Activated T-helper 2 cell treated with anti-CD3 and anti-CD28 coated beads, Interferon-gamma antibody, Interleukin-2, Interleukin-4, amounts not matched to agents 10 μg/mL and 5 μg/mL and 100 μg/mL, durations not matched to agents 14 hours and 24 hours and 36 hours (primary cell): Measurements from ENCODE around the gene TBK1. TPM values are rescaled to one million over a fixed set of nuclear protein-coding genes. Genes with fewer than 3 reads are reported as not detected.
"Not testable (repeated sequence)": the region's sequence is repeated elsewhere in the genome, so short reads cannot be mapped to it uniquely, and the experiment has no call there.

Experiments used
- DNase-seq: peaks from one replicate; pipeline ENCODE4 v3.0.0; 2021; ENCODE audit warnings: low spot score
- H3K27ac Mint-ChIP-seq: one replicate; pipeline ENCODE4 v1.8.0; 2021; ENCODE audit warnings: mixed read lengths
- H3K27me3 Mint-ChIP-seq: one replicate; pipeline ENCODE4 v1.8.0; 2021; ENCODE audit warnings: low read depth, mixed read lengths
- H3K36me3 Mint-ChIP-seq: one replicate; pipeline ENCODE4 v1.8.0; 2021; ENCODE audit warnings: low read depth, mixed read lengths
- H3K4me1 Mint-ChIP-seq: one replicate; pipeline ENCODE4 v1.8.0; 2021; ENCODE audit warnings: low read depth, mixed read lengths
- H3K4me3 Mint-ChIP-seq: one replicate; pipeline ENCODE4 v1.8.0; 2021; ENCODE audit warnings: low read depth, mild to moderate bottlenecking, moderate library complexity, mixed read lengths
- H3K9me3 Mint-ChIP-seq: one replicate; pipeline ENCODE4 v1.8.0; 2021; ENCODE audit warnings: mixed read lengths
- intact Hi-C: fragments of 100-400 bp; cut with micrococcal nuclease; formaldehyde crosslinking; loops from one replicate; pipeline ENCODE4 v1.15.1; 2023
- total RNA-seq: library from RNA; stranded (reverse); gene quantifications from 2 replicates; pipeline ENCODE4 v1.2.3, GENCODE V29; 2022

The TBK1 gene
- total RNA-seq, 1 donor from 2014 or later: 35.3 TPM

- Mint-ChIP-seq H3K4me1 (peaks cover 14% of the 10 kb centered on the region), H3K27me3 (no peaks in the 10 kb centered on the region), H3K4me3 (no peak overlapping the region), H3K36me3 (no peaks in the 10 kb centered on the region), H3K9me3 (no peaks in the 10 kb centered on the region), H3K27ac (no peak overlapping the region)
- intact Hi-C loops: no loop called here
- DNase-seq: no peak
These were observed 69.9 kb downstream of the TBK1 start for GRCh38 chr12:64521833-64522232.

- peak overlapping the region; percentile 36 for H3K27ac Mint-ChIP-seq
- H3K4me3 Mint-ChIP-seq: no peak overlapping the region
- H3K27me3 Mint-ChIP-seq: no peaks in the 10 kb centered on the region
- H3K9me3 Mint-ChIP-seq: no peaks in the 10 kb centered on the region
- H3K36me3 Mint-ChIP-seq: no peaks in the 10 kb centered on the region
- DNase-seq: no peak
- peaks cover 14% of the 10 kb centered on the region for H3K4me1 Mint-ChIP-seq
- intact Hi-C loops: no loop called here
These were observed 70.4 kb downstream of the TBK1 start for GRCh38 chr12:64522316-64522715.

- H3K36me3 Mint-ChIP-seq: no peaks in the 10 kb centered on the region
- no peak overlapping the region for H3K4me3 Mint-ChIP-seq
- intact Hi-C loops: no loop called here
- no peak overlapping the region for H3K27ac Mint-ChIP-seq
- DNase-seq: no peak
- no peaks in the 10 kb centered on the region for H3K27me3 Mint-ChIP-seq
- peaks cover 14% of the 10 kb centered on the region for H3K4me1 Mint-ChIP-seq
- no peaks in the 10 kb centered on the region for H3K9me3 Mint-ChIP-seq
These were observed 70.9 kb downstream of the TBK1 start for GRCh38 chr12:64522807-64523206.

- H3K36me3 Mint-ChIP-seq, H3K27ac Mint-ChIP-seq, DNase-seq, intact Hi-C loops, H3K9me3 Mint-ChIP-seq, H3K27me3 Mint-ChIP-seq, H3K4me3 Mint-ChIP-seq: not testable (repeated sequence)
- peaks cover 14% of the 10 kb centered on the region for H3K4me1 Mint-ChIP-seq
These were observed 71.9 kb downstream of the TBK1 start for GRCh38 chr12:64523565-64524444.

GRCh38 chr12:64525461-64526160 is 73.7 kb downstream of the TBK1 start:
- Mint-ChIP-seq H3K4me1 (peaks cover 14% of the 10 kb centered on the region), H3K27me3 (peaks cover 5% of the 10 kb centered on the region), H3K4me3 (no peak overlapping the region), H3K9me3 (no peaks in the 10 kb centered on the region), H3K27ac (no peak overlapping the region), H3K36me3 (no peaks in the 10 kb centered on the region)
- intact Hi-C loops: no loop called here
- no peak for DNase-seq

GRCh38 chr12:64526859-64527258 is 74.9 kb downstream of the TBK1 start:
- Mint-ChIP-seq H3K27me3 (peaks cover 5% of the 10 kb centered on the region), H3K27ac (no peak overlapping the region), H3K4me3 (no peak overlapping the region), H3K36me3 (no peaks in the 10 kb centered on the region), H3K9me3 (no peaks in the 10 kb centered on the region), H3K4me1 (peaks cover 8% of the 10 kb centered on the region)
- no peak for DNase-seq
- intact Hi-C loops: no loop called here

GRCh38 chr12:64528616-64529015 is 76.7 kb downstream of the TBK1 start:
- Mint-ChIP-seq H3K4me3 (no peak overlapping the region), H3K4me1 (no peaks in the 10 kb centered on the region), H3K27ac (no peak overlapping the region), H3K27me3 (peaks cover 6% of the 10 kb centered on the region), H3K9me3 (no peaks in the 10 kb centered on the region), H3K36me3 (no peaks in the 10 kb centered on the region)
- no peak for DNase-seq
- intact Hi-C loops: no loop called here

GRCh38 chr12:64530566-64530965 is 78.6 kb downstream of the TBK1 start:
- no peak for DNase-seq
- no peaks in the 10 kb centered on the region for H3K9me3 Mint-ChIP-seq
- peaks cover 6% of the 10 kb centered on the region for H3K27me3 Mint-ChIP-seq
- H3K36me3 Mint-ChIP-seq: no peaks in the 10 kb centered on the region
- H3K4me3 Mint-ChIP-seq: no peak overlapping the region
- intact Hi-C loops: no loop called here
- no peak overlapping the region for H3K27ac Mint-ChIP-seq
- no peaks in the 10 kb centered on the region for H3K4me1 Mint-ChIP-seq

- H3K4me3 Mint-ChIP-seq: no peak overlapping the region
- H3K4me1 Mint-ChIP-seq: no peaks in the 10 kb centered on the region
- H3K27me3 Mint-ChIP-seq: peaks cover 6% of the 10 kb centered on the region
These were observed 79.9 kb downstream of the TBK1 start for GRCh38 chr12:64531665-64532334.

GRCh38 chr12:64532734-64533351 is 80.9 kb downstream of the TBK1 start:
- H3K4me3 Mint-ChIP-seq: no peak overlapping the region
- intact Hi-C loops: no loop called here
- no peak overlapping the region for H3K27ac Mint-ChIP-seq
- no peaks in the 10 kb centered on the region for H3K9me3 Mint-ChIP-seq
- DNase-seq: no peak
- peaks cover 11% of the 10 kb centered on the region for H3K27me3 Mint-ChIP-seq
- no peaks in the 10 kb centered on the region for H3K4me1 Mint-ChIP-seq
- no peaks in the 10 kb centered on the region for H3K36me3 Mint-ChIP-seq

More at GRCh38 chr12:64531665-64532334, 79.9 kb downstream of the TBK1 start:
- intact Hi-C loops: no loop called here
- H3K27ac Mint-ChIP-seq: no peak overlapping the region
- H3K9me3 Mint-ChIP-seq: no peaks in the 10 kb centered on the region
- no peak for DNase-seq
- no peaks in the 10 kb centered on the region for H3K36me3 Mint-ChIP-seq

- DNase-seq: no peak
- Mint-ChIP-seq H3K4me1 (no peaks in the 10 kb centered on the region), H3K27me3 (peaks cover 8% of the 10 kb centered on the region), H3K4me3 (no peak overlapping the region), H3K36me3 (no peaks in the 10 kb centered on the region), H3K27ac (no peak overlapping the region), H3K9me3 (no peaks in the 10 kb centered on the region)
- intact Hi-C loops: no loop called here
These were observed 82.8 kb downstream of the TBK1 start for GRCh38 chr12:64534672-64535199.

- Mint-ChIP-seq H3K4me3 (no peak overlapping the region), H3K9me3 (no peaks in the 10 kb centered on the region), H3K4me1 (no peaks in the 10 kb centered on the region), H3K27ac (no peak overlapping the region), H3K36me3 (no peaks in the 10 kb centered on the region), H3K27me3 (peaks cover 12% of the 10 kb centered on the region)
- DNase-seq: no peak
- intact Hi-C loops: no loop called here
These were observed 86.2 kb downstream of the TBK1 start for GRCh38 chr12:64538121-64538520.
